Tongue (tissue), 2 donors: ENCODE results near the gene CCBE1. TPM values are rescaled to one million over a fixed set of nuclear protein-coding genes. Genes with fewer than 3 reads are reported as not detected.

Experiments used
- DNase-seq: peaks from one replicate; pipeline ENCODE4 v3.0.0-alpha.2; 2015
- total RNA-seq: library from RNA; depleted of rRNA; stranded (reverse); fragments of >200 nt; gene quantifications from one replicate; pipeline ENCODE4 v1.2.3, GENCODE V29; 2014

Gene CCBE1
- total RNA-seq, 1 donor from 2014 or later, result 5.3 TPM

- peak; percentile 65 for DNase-seq
These were observed 212.5 kb downstream of the CCBE1 start for GRCh38 chr18:59484561-59485328.

DNA sequence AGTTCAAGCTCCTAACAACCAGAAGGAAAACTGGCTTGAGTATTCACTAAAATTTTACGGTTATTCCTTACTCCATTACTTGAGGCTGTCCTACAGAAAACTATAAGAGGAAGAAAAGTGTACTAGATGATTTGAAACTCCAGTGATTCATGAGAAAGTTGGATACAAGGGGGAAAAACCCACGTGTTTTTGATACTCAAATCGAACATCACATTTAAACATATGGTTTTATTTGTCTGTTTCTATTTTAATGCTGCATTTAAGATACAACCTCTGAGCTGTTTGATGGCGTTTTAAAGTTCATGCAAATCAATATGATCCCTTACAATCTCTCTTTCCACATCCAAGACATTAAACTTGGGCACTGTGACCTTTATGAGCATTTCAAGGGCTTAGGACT, 213.1 kb downstream of the CCBE1 start:
- DNase-seq, result no peak

DNA sequence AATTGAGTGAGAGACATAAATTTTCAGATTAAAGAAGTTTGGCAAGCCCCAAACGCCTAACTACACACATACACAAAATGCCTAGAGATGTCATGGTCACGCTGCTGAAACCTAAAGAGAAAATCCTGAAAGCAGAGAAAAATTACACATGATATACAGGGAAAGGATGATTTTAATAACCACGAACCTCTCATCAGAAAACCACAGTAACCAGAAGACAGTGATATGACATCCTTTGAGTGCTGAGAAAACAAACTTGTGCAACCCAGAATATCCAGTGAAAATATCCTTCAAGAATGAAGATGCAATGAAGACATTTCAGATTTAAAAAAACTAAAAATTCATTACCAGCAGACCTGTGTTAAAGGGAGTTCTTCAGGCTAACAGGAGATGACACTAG, 215.8 kb downstream of the CCBE1 start:
- no peak for DNase-seq

GRCh38 chr18:59479776-59480175, 217.4 kb downstream of the CCBE1 start:
- no peak for DNase-seq

DNA sequence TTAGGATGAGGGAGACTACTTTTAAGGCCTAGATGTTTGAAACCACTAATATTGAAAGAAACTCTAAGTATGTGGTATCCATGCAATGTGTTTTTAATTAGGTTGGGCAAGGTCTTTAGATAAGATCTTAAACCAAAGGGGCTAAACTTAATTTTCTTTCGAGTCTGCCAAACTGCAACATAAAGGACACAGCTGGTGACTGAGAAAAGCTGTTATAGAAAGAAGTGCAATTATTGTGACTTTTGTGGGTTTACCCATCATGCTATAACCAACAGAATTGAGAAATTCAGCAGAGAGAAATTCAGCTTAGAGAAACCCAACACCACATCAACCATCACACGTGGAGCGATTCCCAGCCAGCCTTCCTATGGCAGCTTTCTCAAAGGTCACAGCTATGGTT, 218.6 kb downstream of the CCBE1 start:
- no peak for DNase-seq

DNA sequence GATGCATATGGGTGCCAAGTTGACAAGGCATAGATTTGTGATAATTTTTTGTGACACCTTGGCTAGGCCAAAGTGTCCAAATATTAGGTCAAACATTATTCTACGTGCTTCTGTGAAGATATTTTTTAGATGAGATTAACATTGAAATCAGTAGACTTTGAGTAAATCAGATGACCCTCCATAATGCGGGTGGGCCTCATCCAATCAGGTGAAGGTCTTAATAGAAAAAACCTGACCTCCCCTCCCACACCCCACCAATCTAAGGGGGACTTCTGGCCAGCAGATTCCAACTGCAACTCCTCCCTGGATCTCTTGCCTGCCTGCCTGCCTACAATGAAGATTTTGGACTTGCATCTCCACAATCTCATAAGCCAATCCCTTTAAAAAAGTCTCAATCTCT, 219.4 kb downstream of the CCBE1 start:
- no peak for DNase-seq

GRCh38 chr18:59470561-59471121, 226.6 kb downstream of the CCBE1 start:
- peak; percentile 50 for DNase-seq

DNA sequence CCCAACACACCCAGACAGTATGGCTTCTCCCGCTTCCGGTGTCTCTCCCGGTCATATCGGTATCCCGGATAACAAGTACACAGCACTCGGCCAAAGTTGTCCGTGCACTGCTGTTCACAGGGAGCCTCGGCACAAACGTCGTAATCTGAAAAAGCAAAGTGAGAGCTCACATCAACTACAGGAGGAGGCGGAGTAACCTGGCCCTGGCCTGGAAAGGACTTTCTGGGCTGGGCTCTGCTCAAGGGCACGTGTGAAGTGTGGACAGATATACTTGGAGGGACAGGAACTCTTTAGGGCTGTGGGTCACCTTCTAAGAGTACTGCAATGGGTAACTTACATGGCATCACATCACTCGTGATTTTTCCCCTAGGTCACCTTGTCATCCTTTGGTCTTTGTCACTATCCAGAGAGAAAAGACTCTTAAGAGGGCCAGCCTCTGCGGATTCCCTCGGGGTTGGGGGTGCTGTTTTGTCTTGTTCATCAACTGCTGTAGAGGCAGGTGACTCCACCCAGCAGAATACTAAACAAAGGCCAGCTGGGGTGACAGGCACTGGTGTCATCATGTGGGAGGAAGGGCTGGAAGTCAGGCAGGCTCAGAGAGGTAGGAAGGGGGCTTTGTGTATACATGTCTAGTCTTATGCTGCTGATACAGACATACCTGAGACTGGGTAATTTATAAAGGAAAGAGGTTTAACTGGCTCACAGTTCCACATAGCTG, 227.6 kb downstream of the CCBE1 start:
- DNase-seq, result no peak

GRCh38 chr18:59468821-59469220, 228.4 kb downstream of the CCBE1 start:
- no peak for DNase-seq

- DNase-seq, result no peak
These were observed 229.7 kb downstream of the CCBE1 start for GRCh38 chr18:59467497-59467896.

GRCh38 chr18:59466980-59467379, 230.2 kb downstream of the CCBE1 start:
- no peak for DNase-seq

GRCh38 chr18:59464486-59464885, 232.7 kb downstream of the CCBE1 start:
- peak; percentile 13 for DNase-seq

GRCh38 chr18:59461171-59461570, 236.1 kb downstream of the CCBE1 start:
- no peak for DNase-seq

GRCh38 chr18:59460072-59460420, 237.2 kb downstream of the CCBE1 start:
- peak; percentile 22 for DNase-seq

GRCh38 chr18:59459369-59460071, 237.7 kb downstream of the CCBE1 start:
- DNase-seq, result peak; percentile 66

DNA sequence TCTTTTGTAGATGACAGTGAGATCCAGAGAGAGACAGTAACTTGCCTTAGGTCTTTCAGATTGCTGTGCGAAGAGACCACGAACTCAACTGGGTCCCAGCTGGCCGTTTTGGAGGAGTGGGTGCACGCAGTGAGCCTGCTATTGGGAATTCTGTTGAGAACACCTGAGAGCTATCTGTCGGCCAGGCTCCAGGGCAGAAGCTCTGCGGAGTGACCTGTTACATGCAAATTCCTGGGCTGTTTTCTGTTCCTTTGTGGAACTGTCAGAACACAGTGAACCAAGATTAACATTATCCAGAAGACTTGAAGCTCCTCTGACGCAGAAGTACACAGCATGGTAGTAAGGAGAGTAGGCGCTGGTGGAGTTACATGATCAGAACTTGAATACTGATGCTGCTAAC, 238.6 kb downstream of the CCBE1 start:
- DNase-seq, result no peak

DNA sequence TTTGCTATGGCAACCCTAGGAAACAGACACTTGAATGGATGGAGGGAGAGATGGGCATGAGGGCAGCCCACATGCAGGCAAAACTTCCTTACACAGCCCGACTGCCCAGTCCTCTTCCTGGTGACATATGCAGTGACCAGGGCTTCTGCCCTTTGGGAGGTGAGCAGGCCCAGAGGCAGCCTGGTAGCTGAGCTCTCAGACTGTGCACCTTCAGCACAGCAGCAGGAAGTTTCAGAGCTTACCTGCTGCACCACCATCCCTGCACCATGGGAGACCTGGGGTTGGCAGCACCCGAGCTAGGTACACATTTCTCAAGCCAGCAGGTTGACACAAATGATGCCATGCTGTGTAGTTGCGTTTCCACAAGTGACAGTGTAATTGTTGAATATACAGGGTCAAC, 240.6 kb downstream of the CCBE1 start:
- no peak for DNase-seq

- peak; percentile 20 for DNase-seq
These were observed 241.4 kb downstream of the CCBE1 start for GRCh38 chr18:59455728-59456276.

- peak; percentile 47 for DNase-seq
These were observed 242.1 kb downstream of the CCBE1 start for GRCh38 chr18:59454909-59455727.

GRCh38 chr18:59453468-59453961, 243.7 kb downstream of the CCBE1 start:
- no peak for DNase-seq

- no peak for DNase-seq
These were observed 245.3 kb downstream of the CCBE1 start for GRCh38 chr18:59451963-59452362.

GRCh38 chr18:59451073-59451472, 246.2 kb downstream of the CCBE1 start:
- DNase-seq, result no peak
